Measurements from ENCODE around the gene ZCCHC8. TPM values are rescaled to one million over a fixed set of nuclear protein-coding genes. Genes with fewer than 3 reads are reported as not detected.
A peak's percentile ranks its signal among the peaks of the same experiment; 100 is the strongest.

ZCCHC8 gene
- 9.5 and 11.4 TPM in 2 replicates for total RNA-seq (2012; rRNA removed)
- 10.9 and 12.7 TPM in 2 replicates for polyA plus RNA-seq (2012; rRNA removed)
- polyA plus RNA-seq (2012; cell fraction: cytosol; rRNA removed), result 2.8 and 3.9 TPM in 2 replicates
- 13.3 and 42.0 TPM in 2 replicates for polyA plus RNA-seq (2012; cell fraction: nucleus; rRNA removed; ENCODE audit: low replicate concordance)
- Bru-seq, nascent RNA, result percentile 83 among the genes with signal in this experiment
- percentile 91 among the genes with signal in this experiment for BruChase-seq, experiment 1, labeled RNA remaining after a 6-hour chase
- percentile 82 among the genes with signal in this experiment for BruChase-seq, experiment 2, labeled RNA remaining after a 2-hour chase
- long read RNA-seq, partial matches to known transcripts, result 1 of 5 reads
- long read RNA-seq, other reads (novel, unspliced or antisense), result 1 of 5 reads

DNA sequence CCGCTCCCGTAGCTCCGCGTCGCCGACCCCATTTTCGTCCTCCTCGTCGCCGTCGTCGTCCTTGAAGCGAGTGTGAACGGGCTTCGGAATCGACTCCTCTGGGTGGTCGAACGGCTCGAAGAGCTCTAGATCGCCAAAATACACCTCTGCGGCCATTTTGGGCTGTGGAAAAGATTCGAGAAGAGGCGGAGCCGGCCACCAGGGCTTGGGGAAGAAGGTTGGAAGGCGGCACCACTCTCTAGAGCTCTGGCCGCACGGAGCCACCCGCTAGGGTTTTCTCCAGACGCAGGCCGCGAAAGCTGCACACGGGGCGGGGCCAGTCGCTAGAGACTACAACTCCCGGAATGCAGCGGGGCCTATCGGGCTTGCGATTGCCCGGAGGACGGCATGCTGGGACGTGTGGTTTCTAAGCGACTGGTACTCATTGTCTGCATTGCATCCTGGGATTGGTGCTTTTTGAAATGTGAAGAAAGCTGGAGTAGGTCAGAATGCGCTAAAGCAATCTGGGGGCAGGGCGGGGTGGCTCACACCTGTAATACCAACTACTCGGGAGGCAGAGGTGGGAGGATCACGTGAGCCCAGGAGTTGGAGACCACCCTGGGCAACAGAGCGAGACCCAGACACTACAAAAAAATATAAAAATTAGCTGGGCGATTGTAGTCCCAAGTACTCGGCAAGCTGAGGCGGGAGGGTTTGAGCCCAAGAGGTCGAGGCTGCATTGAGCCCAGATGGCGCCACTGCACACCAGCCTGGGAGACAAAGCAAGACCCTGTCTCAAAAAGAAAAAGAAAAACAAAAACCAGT is at the start of gene ZCCHC8:
Gene ZCCHC8, minus strand, starts transcription at position 248 of the 804 bp plus-strand sequence. Its CDS starts 92 bp downstream, at position 156.
- Histone ChIP-seq H3K18ac (ENCODE audit: low read depth, low read length) (peak within 1 kb of the TSS; percentile 77), H2AK9ac (replicated peaks; ENCODE audit: low read depth, low read length, poor library complexity) (peak within 1 kb of the TSS; percentile 98), H3K36me3 (ENCODE audit: control insufficient read depth, insufficient read depth, low read length) (peaks cover 20% of the 10 kb centered on the region), H2BK15ac (ENCODE audit: low read depth, low read length) (peak within 1 kb of the TSS; percentile 58; the same call in 2 of the 3 replicates), H3K9ac (ENCODE audit: low read depth, low read length) (peak within 1 kb of the TSS; percentile 93), H3K14ac (replicated peaks; ENCODE audit: low read depth, low read length) (peak within 1 kb of the TSS; percentile 95), H4K5ac (ENCODE audit: low read depth, low read length) (peak within 1 kb of the TSS; percentile 83), H3K9me1 (ENCODE audit: insufficient read depth, low read length) (no peaks in the 10 kb centered on the region), H3K9me3 (ENCODE audit: control insufficient read depth, insufficient read depth, low read length) (no peaks in the 10 kb centered on the region), H2AK5ac (ENCODE audit: low read depth, low read length) (peak within 1 kb of the TSS; percentile 90), H4K8ac (ENCODE audit: low read depth in 2 of 2, low read length in 2 of 2) (peak within 1 kb of the TSS; percentile 83 to 96), H3K4me1 (ENCODE audit: control insufficient read depth, insufficient read depth, low read length) (no peaks in the 10 kb centered on the region), H2AFZ (replicated peaks; ENCODE audit: low read length, poor library complexity) (peak within 1 kb of the TSS; percentile 96), H3K23ac (ENCODE audit: low read depth, low read length) (peak within 1 kb of the TSS; percentile 98), H3K4ac (ENCODE audit: low read depth, low read length) (peak within 1 kb of the TSS; percentile 96), H3K27ac (ENCODE audit: insufficient read depth, low read length) (peak within 1 kb of the TSS; percentile 93), H2BK120ac (ENCODE audit: low read depth, low read length) (peak within 1 kb of the TSS; percentile 85), H3K79me1 (ENCODE audit: low read depth in 1 of 2, low read length in 2 of 2) (peaks cover 9 to 38% of the 10 kb centered on the region in 2 experiments), H2BK20ac (ENCODE audit: low read depth, low read length) (peak within 1 kb of the TSS; percentile 30; the same call in 1 of the 2 replicates), H3K4me3 (ENCODE audit: insufficient read depth, low read depth, low read length) (peak within 1 kb of the TSS; percentile 77), H3K4me2 (ENCODE audit: low read depth, low read length) (peak within 1 kb of the TSS; percentile 63), H3K27me3 (ENCODE audit: control insufficient read depth, insufficient read depth, low read length) (no peaks in the 10 kb centered on the region), H4K20me1 (ENCODE audit: insufficient read depth, low read length) (peaks cover 16% of the 10 kb centered on the region), H4K91ac (ENCODE audit: insufficient read depth, low read depth, low read length) (peak within 1 kb of the TSS; percentile 98), H3K56ac (ENCODE audit: extremely low read depth, insufficient read depth, low read length) (peak within 1 kb of the TSS; percentile 97), H2BK5ac (ENCODE audit: low read depth, low read length, poor library complexity, severe bottlenecking) (peak within 1 kb of the TSS; percentile 90)
- in situ Hi-C loops (cut with MboI; ENCODE audit: low sequenced_read_pairs), result no loop called here
- ATAC-seq (ENCODE audit: low read depth) (peak; percentile 97), DNase-seq (peak; percentile 98)
- dilution Hi-C loops (cut with HindIII; ENCODE audit: low sequenced_read_pairs, unreplicated experiment), result no loop called here
- intact Hi-C loops (cut with micrococcal nuclease), result no loop called here
- no TSS peak for BruUV-seq (replicated peaks)
- ChIA-PET POLR2A (ENCODE audit: unreplicated experiment) (interaction anchor here (0.6 to 1.5 kb wide), 3 partner anchors 12 to 102 kb away, joined by 3 to 8 read pairs (median 4); no protein-coding TSS in a partner anchor), CTCF (interaction anchor here (1.0 kb wide), 2 partner anchors 18 to 251 kb away, joined by 3 read pairs; partner anchors contain the start of gene DENR)
- WGBS, 2 experiments (ENCODE audit: extremely low coverage in 2 of 2, insufficient read length in 1 of 2), result 0% methylated on average over 29 of the region's 52 CpGs; no CpG with 5 or more reads in 1 of the 2 experiments
- TF ChIP-seq RCOR1 (IDR thresholded peaks at IDR 0.05; ENCODE audit: insufficient replicate concordance, low read length), result peak; percentile 15
- no peak for TF ChIP-seq USF2 (IDR thresholded peaks at IDR 0.05; ENCODE audit: low read depth, low read length)
- peak; percentile 94 for TF ChIP-seq POLR2A (IDR thresholded peaks at IDR 0.05; ENCODE audit: low read depth, low read length)
- TF ChIP-seq, protein P1, sequence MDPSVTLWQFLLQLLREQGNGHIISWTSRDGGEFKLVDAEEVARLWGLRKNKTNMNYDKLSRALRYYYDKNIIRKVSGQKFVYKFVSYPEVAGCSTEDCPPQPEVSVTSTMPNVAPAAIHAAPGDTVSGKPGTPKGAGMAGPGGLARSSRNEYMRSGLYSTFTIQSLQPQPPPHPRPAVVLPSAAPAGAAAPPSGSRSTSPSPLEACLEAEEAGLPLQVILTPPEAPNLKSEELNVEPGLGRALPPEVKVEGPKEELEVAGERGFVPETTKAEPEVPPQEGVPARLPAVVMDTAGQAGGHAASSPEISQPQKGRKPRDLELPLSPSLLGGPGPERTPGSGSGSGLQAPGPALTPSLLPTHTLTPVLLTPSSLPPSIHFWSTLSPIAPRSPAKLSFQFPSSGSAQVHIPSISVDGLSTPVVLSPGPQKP (IDR thresholded peaks at IDR 0.05; ENCODE audit: borderline replicate concordance, low read depth, low read length), result no peak
- no peak for TF ChIP-seq BHLHE40 (IDR thresholded peaks at IDR 0.05; ENCODE audit: low read depth, low read length)
- no peak for TF ChIP-seq FOS (IDR thresholded peaks at IDR 0.05; ENCODE audit: low read depth, low read length)
- peak; percentile 76; the same call in 1 of the 2 replicates for TF ChIP-seq MAZ (IDR thresholded peaks at IDR 0.05; ENCODE audit: borderline replicate concordance, low read depth, low read length)
- TF ChIP-seq CEBPB (IDR thresholded peaks at IDR 0.05; ENCODE audit: low read depth, low read length), result peak; percentile 51; the same call in 1 of the 2 replicates
- TF ChIP-seq CHD1 (IDR thresholded peaks at IDR 0.05; ENCODE audit: low read depth, low read length), result no peak
- TF ChIP-seq SMC3 (IDR thresholded peaks at IDR 0.05; ENCODE audit: low read depth, low read length), result no peak
- no peak for TF ChIP-seq RAD21 (IDR thresholded peaks at IDR 0.05; ENCODE audit: low read length)
- no peak for TF ChIP-seq NFE2L2 (IDR thresholded peaks at IDR 0.05; ENCODE audit: low read depth, low read length)
- no peak for TF ChIP-seq RFX5 (IDR thresholded peaks at IDR 0.05; ENCODE audit: low read depth, low read length)
- TF ChIP-seq MAFK (IDR thresholded peaks at IDR 0.05; ENCODE audit: low read depth, low read length), result no peak

Measured in IMR-90 (cell line).